Mesothelial cell of epicardium (in vitro differentiated cells): ENCODE data around the gene ARHGAP22. TPM values are rescaled to one million over a fixed set of nuclear protein-coding genes. Genes with fewer than 3 reads are reported as not detected.

Source experiments
- DNase-seq, 2 experiments: peaks; one replicate each; pipeline ENCODE4 v3.0.0; 2021; ENCODE audit warnings: low spot score in 2 of 2; ENCODE audit not compliant: unreplicated experiment in 2 of 2
- H3K27ac Mint-ChIP-seq: 2 replicates; pipeline ENCODE4 v1.8.0; 2021; ENCODE audit warnings: mixed read lengths
- H3K27me3 Mint-ChIP-seq: 2 replicates; pipeline ENCODE4 v1.8.0; 2021; ENCODE audit warnings: low read depth, mixed read lengths
- H3K36me3 Mint-ChIP-seq: 2 replicates; pipeline ENCODE4 v1.8.0; 2021; ENCODE audit warnings: mixed read lengths
- H3K4me1 Mint-ChIP-seq: 2 replicates; pipeline ENCODE4 v1.8.0; 2021; ENCODE audit warnings: mixed read lengths
- H3K4me3 Mint-ChIP-seq: 2 replicates; pipeline ENCODE4 v1.8.0; 2021; ENCODE audit warnings: mild to moderate bottlenecking, moderate library complexity, mixed read lengths
- H3K9me3 Mint-ChIP-seq: 2 replicates; pipeline ENCODE4 v1.8.0; 2021; ENCODE audit warnings: mixed read lengths
- CTCF ChIP-seq: fragments of 200-600 bp; sonication (generic); IDR thresholded peaks from one replicate; pipeline ENCODE4 v1.5.0; 2021; ENCODE audit warnings: antibody characterized with exemption; ENCODE audit not compliant: unreplicated experiment
- total RNA-seq: library from RNA; stranded (reverse); gene quantifications from 3 replicates; pipeline ENCODE4 v1.2.1, GENCODE V29; 2021

ARHGAP22 gene
- total RNA-seq, 1 donor from 2014 or later = 2.9 TPM

- no peak for DNase-seq
- Mint-ChIP-seq H3K4me3 (no peak overlapping the region), H3K9me3 (no peaks in the 10 kb centered on the region), H3K36me3 (no peaks in the 10 kb centered on the region), H3K4me1 (no peaks in the 10 kb centered on the region), H3K27ac (no peak overlapping the region), H3K27me3 (peaks cover 4% of the 10 kb centered on the region)
- no peak for TF ChIP-seq CTCF
These were observed 54.7 kb downstream of the ARHGAP22 start for GRCh38 chr10:48550071-48550691.

- no peak overlapping the region for H3K27ac Mint-ChIP-seq
- no peak for DNase-seq
- no peak overlapping the region for H3K4me3 Mint-ChIP-seq
- no peaks in the 10 kb centered on the region for H3K36me3 Mint-ChIP-seq
- no peaks in the 10 kb centered on the region for H3K4me1 Mint-ChIP-seq
- no peak for TF ChIP-seq CTCF
- H3K9me3 Mint-ChIP-seq = no peaks in the 10 kb centered on the region
- H3K27me3 Mint-ChIP-seq = peaks cover 4% of the 10 kb centered on the region
These were observed 55.6 kb downstream of the ARHGAP22 start for GRCh38 chr10:48549236-48549635.

GRCh38 chr10:48548531-48549135 is 56.2 kb downstream of the ARHGAP22 start:
- Mint-ChIP-seq H3K27me3 (peaks cover 4% of the 10 kb centered on the region), H3K4me3 (no peak overlapping the region), H3K27ac (no peak overlapping the region), H3K9me3 (no peaks in the 10 kb centered on the region), H3K4me1 (no peaks in the 10 kb centered on the region), H3K36me3 (no peaks in the 10 kb centered on the region)
- no peak for TF ChIP-seq CTCF
- no peak for DNase-seq

GRCh38 chr10:48547981-48548380 is 56.9 kb downstream of the ARHGAP22 start:
- Mint-ChIP-seq H3K4me1 (no peaks in the 10 kb centered on the region), H3K27me3 (peaks cover 4% of the 10 kb centered on the region), H3K9me3 (no peaks in the 10 kb centered on the region), H3K4me3 (no peak overlapping the region), H3K27ac (no peak overlapping the region), H3K36me3 (no peaks in the 10 kb centered on the region)
- no peak for TF ChIP-seq CTCF
- DNase-seq = no peak

GRCh38 chr10:48547061-48547895 is 57.6 kb downstream of the ARHGAP22 start:
- H3K27me3 Mint-ChIP-seq = peaks cover 4% of the 10 kb centered on the region
- no peak for TF ChIP-seq CTCF
- no peak overlapping the region for H3K27ac Mint-ChIP-seq
- H3K9me3 Mint-ChIP-seq = no peaks in the 10 kb centered on the region
- H3K36me3 Mint-ChIP-seq = no peaks in the 10 kb centered on the region
- DNase-seq = peak in 1 of 2 experiments; percentile 22
- no peak overlapping the region for H3K4me3 Mint-ChIP-seq
- H3K4me1 Mint-ChIP-seq = no peaks in the 10 kb centered on the region
